ENCODE results near the gene TNFSF4.
"Not testable (repeated sequence)": the region's sequence is repeated elsewhere in the genome, so short reads cannot be mapped to it uniquely, and the experiment has no call there.

TNFSF4 gene

DNA sequence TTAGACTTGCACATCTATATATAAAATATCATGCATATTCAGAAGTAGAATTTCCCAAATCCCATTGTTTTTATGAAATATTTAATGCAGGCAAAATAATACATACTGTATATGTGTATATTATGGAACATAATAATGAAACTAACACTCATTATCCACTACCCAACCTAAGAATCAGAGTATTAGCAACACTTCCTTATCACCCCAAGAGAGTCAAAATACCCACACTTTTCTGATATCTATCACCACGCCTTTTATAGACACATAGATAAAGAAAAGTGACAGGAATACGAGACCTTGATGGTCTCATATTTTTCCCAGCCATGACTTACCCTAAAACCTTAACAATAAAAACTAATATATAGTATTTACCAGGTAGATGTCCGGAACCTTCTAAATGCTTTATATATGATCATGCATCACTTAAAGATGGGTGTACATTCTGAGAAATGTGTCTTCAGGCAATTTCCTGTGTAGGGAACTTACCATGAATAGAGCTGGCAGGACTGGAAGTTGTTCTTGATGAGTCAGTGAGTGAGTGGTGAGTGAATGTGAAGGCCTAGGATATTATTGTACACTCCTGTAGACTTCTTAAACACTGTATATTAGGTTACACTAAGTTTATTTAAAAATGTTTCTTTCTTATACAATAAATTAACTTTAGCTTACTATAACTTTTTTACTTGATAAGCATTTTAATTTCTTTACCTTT, 45.5 kb downstream of the TNFSF4 start:
- no peak for DNase-seq

- not testable (repeated sequence) for DNase-seq
Observed at GRCh38 chr1:173153964-173154363, 53.2 kb downstream of the TNFSF4 start.

DNA sequence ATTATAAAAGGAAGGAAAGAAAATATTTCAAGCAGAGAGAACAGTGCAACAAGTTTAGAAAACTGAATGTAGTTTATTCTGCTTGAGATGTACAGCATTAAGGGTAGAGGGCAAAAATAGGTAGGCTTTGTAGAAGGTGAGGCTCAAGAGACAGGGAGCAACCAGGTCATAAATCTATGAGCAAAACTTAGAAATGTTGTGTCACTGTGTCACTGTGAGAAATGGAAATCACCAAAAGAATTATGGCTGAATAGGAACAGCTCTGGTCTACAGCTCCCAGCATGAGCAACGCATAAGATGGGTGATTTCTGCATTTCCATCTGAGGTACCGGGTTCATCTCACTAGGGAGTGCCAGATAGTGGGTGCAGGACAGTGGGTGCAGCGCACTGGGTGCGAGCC, 53.6 kb downstream of the TNFSF4 start:
- no peak for DNase-seq

DNA sequence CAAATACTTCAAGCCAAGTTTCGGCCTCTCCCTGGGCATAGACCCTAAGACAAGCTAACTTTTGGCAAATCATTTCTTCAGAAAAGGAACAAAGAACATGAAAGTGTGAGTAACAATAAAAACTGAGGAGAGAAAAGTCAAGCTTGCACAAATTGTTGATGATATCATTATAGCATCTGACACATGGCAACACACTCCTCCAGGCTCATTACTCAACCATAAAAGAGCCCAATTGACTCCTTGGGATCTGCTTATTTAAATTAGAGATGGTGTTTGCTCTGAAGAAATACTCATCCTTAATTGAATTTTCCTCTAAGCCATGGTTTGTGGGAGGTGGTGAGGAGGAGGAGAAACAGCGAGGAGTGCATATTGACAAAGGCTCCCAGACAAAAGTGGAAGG, 54.5 kb downstream of the TNFSF4 start:
- DNase-seq = no peak

DNA sequence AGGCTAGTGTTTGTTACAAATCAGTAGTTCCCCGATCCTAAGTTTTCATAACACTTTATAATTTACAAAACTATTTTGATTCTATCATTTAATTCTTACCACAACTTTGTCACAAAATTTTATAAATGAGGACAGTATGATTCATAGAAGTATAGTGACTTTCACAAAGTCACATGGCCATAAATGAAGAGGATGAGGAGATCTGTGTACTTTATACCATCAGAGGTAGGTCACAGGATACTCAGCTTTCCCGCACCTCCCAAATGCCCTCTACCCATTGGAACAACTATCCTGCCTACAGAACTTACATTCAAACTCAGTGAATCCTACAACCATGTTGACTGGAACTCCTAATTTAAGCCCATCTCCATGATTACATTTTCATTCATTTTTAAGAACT, 56.3 kb downstream of the TNFSF4 start:
- no peak for DNase-seq

GRCh38 chr1:173149887-173150286, 57.2 kb downstream of the TNFSF4 start:
- DNase-seq = no peak

DNA sequence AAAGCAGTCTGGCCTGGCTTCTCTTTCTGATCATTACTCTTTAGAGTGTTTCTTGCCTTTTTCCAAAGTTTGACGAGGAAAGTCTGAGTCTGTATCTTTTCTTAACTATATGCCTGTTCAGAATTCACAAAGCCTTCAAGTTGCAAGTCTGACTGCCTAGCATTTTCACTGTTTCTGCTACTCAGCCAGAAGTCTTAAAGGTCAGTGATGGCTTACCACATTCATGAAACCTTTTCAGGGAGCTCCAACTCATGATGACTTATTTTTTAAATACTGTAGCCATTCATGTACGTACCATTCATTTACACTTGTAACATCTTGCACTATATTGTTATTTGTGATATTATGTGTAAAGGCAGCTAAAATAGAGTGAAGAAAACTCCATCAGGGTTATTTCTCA, 58.2 kb downstream of the TNFSF4 start:
- DNase-seq = no peak

GRCh38 chr1:173148545-173148944, 58.6 kb downstream of the TNFSF4 start:
- no peak for DNase-seq

DNA sequence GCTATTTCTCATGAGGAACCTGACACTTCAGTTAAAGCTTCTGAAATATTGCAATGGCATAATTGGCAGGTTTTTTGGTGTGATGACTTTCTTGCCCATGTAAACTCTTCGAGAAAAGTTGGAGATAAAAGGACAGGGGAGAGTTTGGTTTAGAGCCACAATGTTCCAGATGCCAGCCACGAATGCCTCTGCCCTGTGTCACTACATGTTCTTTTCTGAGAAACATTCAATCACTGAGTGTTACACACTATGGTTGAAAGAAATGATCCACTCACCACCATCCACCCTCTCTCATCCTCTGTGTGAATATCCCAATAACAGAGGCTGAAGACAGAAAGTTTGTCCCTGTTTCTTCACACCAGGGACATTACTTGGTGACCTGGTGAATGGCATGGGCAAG, 66.4 kb downstream of the TNFSF4 start:
- no peak for DNase-seq

DNA sequence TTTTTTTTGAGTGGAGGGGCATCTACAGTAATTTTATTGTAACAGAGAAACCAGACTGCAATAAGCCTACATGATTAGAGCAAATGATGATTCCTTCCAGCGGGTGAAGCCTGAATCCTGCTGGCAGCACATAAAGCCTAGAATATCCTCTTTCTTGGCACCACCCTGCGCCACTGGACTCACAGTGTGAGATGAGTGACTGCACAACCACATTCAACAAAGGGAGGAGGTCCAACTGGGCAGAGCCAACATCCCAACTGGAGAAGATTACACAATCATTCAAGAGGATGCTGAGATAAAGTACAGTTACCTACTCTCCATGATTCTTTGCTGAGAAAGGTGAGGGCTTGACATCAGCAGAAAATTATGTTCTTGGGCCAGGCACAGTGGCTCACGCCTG, 67.4 kb downstream of the TNFSF4 start:
- no peak for DNase-seq

DNA sequence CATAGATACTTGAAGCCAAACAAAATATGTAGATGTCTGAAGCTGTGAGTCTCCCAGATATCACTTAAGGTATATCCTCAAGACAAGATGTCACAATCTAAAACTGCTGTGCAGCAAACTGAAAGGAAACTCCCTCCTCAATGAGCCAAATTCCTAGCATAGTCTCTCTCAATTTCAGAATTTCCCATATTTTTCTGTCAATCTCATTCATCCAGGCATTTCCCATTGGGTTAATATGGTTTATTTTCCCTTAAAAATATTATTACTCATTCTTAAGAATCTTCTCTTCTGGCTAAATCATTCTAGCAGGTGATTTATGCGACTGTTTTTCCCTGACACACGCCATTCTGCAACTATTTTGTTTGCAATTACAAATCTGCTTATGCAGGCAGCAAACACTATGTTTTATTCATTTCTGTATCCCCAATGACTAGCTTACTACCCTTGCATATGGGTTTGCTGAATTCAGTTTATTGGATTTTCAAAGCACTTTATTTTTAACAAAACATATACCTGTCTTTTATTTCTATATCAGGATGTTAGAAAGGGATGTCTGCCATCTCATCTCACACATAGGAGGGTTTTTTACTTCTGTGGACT, 69.9 kb downstream of the TNFSF4 start:
- no peak for DNase-seq

DNA sequence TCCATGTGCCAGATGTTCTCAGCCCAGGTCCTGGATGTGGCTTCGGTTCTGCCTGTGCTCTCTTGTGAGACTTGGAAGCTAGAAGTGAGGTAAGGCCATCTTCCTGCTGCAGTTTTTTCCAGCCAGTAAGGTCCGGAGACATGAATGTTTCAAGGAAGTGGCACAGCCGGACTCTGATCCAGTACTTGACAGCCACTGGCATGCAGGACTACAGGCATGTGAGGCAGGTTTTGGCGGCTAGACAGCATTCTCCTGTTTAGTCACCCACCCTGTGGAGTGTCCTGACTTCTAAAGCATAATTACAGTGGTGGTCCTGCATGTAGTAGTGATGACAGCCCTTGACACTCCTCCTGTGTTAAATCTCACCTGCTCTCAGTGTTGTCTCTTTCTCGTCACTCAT, 72.3 kb downstream of the TNFSF4 start:
- no peak for DNase-seq

DNA sequence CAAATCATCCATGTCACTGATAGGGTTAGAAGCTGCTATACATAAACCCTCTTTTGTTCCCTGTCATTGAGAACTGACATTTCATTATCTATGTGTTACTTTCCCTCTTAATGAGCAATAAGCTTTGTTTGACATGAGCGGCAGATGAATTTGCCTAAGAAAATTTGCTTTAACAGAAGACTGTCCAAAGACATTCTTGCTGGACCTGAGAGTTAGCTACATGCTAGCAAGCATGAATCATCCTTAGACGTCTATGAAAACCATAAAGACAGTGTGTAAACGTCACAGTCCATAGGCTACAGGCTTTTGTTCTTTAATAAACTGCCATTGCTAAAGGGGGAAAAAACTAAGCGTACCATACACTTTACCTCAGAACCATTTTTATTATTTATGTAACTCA, 73.1 kb downstream of the TNFSF4 start:
- no peak for DNase-seq

Data from NK-92 treated with Interleukin-12 subunit alpha and Interleukin-12 subunit beta, amount 100 ng/mL, for 24 hours (cell line).